GM12892 (cell line): ENCODE results near the gene NSMF.

ENCODE experiments used
- POLR2A ChIP-seq: IDR thresholded peaks from 2 replicates; pipeline ENCODE4 v1.6.1; 2011; ENCODE audit warnings: low read depth, low read length, control low read depth
- POLR2AphosphoS5 ChIP-seq: IDR thresholded peaks from 2 replicates; pipeline ENCODE4 v1.6.1; 2011; ENCODE audit warnings: low read depth, low read length, control low read depth
- TAF1 ChIP-seq: IDR thresholded peaks from 2 replicates; pipeline ENCODE4 v1.6.1; 2011; ENCODE audit warnings: low read depth, mild to moderate bottlenecking, control low read depth, low read length, borderline replicate concordance

DNA sequence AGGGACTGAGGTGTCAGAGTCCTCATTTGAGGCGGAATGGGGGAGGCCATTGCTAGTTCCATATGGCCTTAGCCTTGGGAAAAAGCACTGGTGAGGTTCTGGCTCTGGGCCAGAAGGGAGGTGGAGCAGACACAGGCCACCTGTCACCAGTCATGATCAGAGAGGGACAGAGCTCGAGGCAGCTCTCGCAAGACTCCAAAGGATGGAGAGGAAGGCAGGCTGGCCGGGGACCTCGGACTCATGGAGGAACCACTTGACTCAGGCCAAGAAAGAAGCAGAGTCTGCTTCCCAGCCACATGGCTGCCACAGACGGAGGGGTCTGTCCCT is 29.2 kb upstream of the NSMF start:
- no peak for TF ChIP-seq POLR2A
- TF ChIP-seq POLR2AphosphoS5: no peak
- TF ChIP-seq TAF1: no peak
